ENCODE results near the gene CYFIP1.

CYFIP1 gene

DNA sequence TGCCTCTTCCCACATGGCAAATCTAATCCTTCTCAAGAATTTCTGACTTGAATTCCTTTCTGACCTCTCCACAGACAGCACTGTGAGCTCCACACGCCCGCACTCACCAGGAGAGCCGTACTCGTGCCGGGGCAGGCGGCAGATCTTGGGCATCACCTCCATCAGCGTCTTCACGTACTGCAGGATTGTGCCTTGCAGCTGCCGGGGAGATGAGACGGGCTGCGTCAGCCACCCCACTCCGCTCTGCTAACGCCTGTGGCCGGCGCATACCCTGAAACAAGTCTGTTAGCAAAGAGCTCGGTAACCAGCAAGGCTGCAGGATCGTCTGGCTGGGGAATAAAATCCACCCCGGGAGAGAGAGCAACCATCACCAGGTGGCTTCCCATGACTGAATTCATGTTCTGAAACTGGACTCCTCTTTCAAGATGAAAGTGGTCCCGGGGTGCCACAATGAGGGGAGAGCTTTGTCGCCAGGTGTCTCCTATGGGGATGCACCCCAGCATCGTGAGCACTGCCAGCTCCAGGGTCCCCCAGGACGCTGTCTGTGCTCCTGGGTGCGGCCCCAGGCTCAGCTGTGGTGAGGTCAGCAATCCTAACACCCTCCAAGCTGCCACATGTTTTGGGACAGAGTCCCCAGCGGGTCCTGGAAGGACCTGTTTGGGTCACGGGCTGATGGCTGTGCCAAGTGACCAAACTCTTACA lies 98.3 kb downstream of the CYFIP1 start:
- no peak overlapping the region for H3K9ac ChIP-seq (ENCODE audit: low read depth in 1 of 2, low read length in 2 of 2)
- H3K27me3 ChIP-seq (ENCODE audit: control insufficient read depth in 1 of 2, insufficient read depth in 2 of 2, low read length in 2 of 2) = no peaks in the 10 kb centered on the region
- no peak overlapping the region for H3K4me3 ChIP-seq (ENCODE audit: low read depth in 1 of 2, low read length in 2 of 2)
- H3K9me3 ChIP-seq (ENCODE audit: control insufficient read depth in 1 of 2, low read length in 2 of 2) = no peaks in the 10 kb centered on the region
- H3K4me1 ChIP-seq (ENCODE audit: control insufficient read depth in 1 of 2, insufficient read depth in 2 of 2, low read length in 2 of 2) = peaks cover 0 to 5% of the 10 kb centered on the region in 2 donors
- peaks cover 31 to 53% of the 10 kb centered on the region in 2 donors for H3K36me3 ChIP-seq (ENCODE audit: control insufficient read depth in 1 of 2, insufficient read depth in 2 of 2, low read length in 2 of 2)
- H3K27ac ChIP-seq (ENCODE audit: low read depth, low read length) = no peak overlapping the region

GRCh38 chr15:22880981-22881738 lies 99.0 kb downstream of the CYFIP1 start:
- H3K27ac ChIP-seq (ENCODE audit: low read depth, low read length) = no peak overlapping the region
- H3K27me3 ChIP-seq (ENCODE audit: control insufficient read depth in 1 of 2, insufficient read depth in 2 of 2, low read length in 2 of 2) = no peaks in the 10 kb centered on the region
- no peak overlapping the region for H3K4me3 ChIP-seq (ENCODE audit: low read depth in 1 of 2, low read length in 2 of 2)
- peaks cover 0 to 5% of the 10 kb centered on the region in 2 donors for H3K4me1 ChIP-seq (ENCODE audit: control insufficient read depth in 1 of 2, insufficient read depth in 2 of 2, low read length in 2 of 2)
- peaks cover 34 to 59% of the 10 kb centered on the region in 2 donors for H3K36me3 ChIP-seq (ENCODE audit: control insufficient read depth in 1 of 2, insufficient read depth in 2 of 2, low read length in 2 of 2)
- no peak overlapping the region for H3K9ac ChIP-seq (ENCODE audit: low read depth in 1 of 2, low read length in 2 of 2)
- H3K9me3 ChIP-seq (ENCODE audit: control insufficient read depth in 1 of 2, low read length in 2 of 2) = no peaks in the 10 kb centered on the region

GRCh38 chr15:22880068-22880980 lies 99.8 kb downstream of the CYFIP1 start:
- peaks cover 34 to 66% of the 10 kb centered on the region in 2 donors for H3K36me3 ChIP-seq (ENCODE audit: control insufficient read depth in 1 of 2, insufficient read depth in 2 of 2, low read length in 2 of 2)
- no peaks in the 10 kb centered on the region for H3K9me3 ChIP-seq (ENCODE audit: control insufficient read depth in 1 of 2, low read length in 2 of 2)
- H3K9ac ChIP-seq (ENCODE audit: low read depth in 1 of 2, low read length in 2 of 2) = no peak overlapping the region
- no peak overlapping the region for H3K27ac ChIP-seq (ENCODE audit: low read depth, low read length)
- H3K27me3 ChIP-seq (ENCODE audit: control insufficient read depth in 1 of 2, insufficient read depth in 2 of 2, low read length in 2 of 2) = no peaks in the 10 kb centered on the region
- H3K4me1 ChIP-seq (ENCODE audit: control insufficient read depth in 1 of 2, insufficient read depth in 2 of 2, low read length in 2 of 2) = peaks cover 0 to 5% of the 10 kb centered on the region in 2 donors
- no peak overlapping the region for H3K4me3 ChIP-seq (ENCODE audit: low read depth in 1 of 2, low read length in 2 of 2)

GRCh38 chr15:22878103-22878502 lies 102.1 kb downstream of the CYFIP1 start:
- no peaks in the 10 kb centered on the region for H3K4me1 ChIP-seq (ENCODE audit: control insufficient read depth in 1 of 2, insufficient read depth in 2 of 2, low read length in 2 of 2)
- H3K4me3 ChIP-seq (ENCODE audit: low read depth in 1 of 2, low read length in 2 of 2) = no peak overlapping the region
- H3K9me3 ChIP-seq (ENCODE audit: control insufficient read depth in 1 of 2, low read length in 2 of 2) = no peaks in the 10 kb centered on the region
- no peaks in the 10 kb centered on the region for H3K27me3 ChIP-seq (ENCODE audit: control insufficient read depth in 1 of 2, insufficient read depth in 2 of 2, low read length in 2 of 2)
- no peak overlapping the region for H3K27ac ChIP-seq (ENCODE audit: low read depth, low read length)
- H3K9ac ChIP-seq (ENCODE audit: low read depth in 1 of 2, low read length in 2 of 2) = no peak overlapping the region
- H3K36me3 ChIP-seq (ENCODE audit: control insufficient read depth in 1 of 2, insufficient read depth in 2 of 2, low read length in 2 of 2) = peaks cover 44 to 85% of the 10 kb centered on the region in 2 donors

DNA sequence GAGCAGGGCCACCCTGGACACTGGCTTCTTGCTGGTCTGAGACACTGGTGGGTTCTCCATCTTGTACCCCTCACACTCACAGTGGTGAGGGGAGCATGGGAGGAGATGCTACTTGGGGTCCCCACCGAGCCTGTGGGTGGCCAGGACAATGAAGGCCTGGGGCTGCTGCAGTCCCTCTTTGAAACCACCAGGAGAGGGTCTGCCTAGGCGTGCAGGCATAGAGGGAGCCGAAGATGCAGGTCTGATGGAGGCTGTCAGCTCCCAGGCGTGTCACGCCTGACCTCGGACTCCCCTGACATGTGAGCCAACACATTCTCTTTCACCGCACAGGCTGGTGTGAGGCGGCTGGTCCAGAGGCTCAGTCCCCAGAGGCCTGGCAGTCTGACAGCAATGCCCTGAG lies 102.6 kb downstream of the CYFIP1 start:
- H3K36me3 ChIP-seq (ENCODE audit: control insufficient read depth in 1 of 2, insufficient read depth in 2 of 2, low read length in 2 of 2) = peaks cover 43 to 85% of the 10 kb centered on the region in 2 donors
- H3K9me3 ChIP-seq (ENCODE audit: control insufficient read depth in 1 of 2, low read length in 2 of 2) = peaks cover 0 to 4% of the 10 kb centered on the region in 2 donors
- H3K27me3 ChIP-seq (ENCODE audit: control insufficient read depth in 1 of 2, insufficient read depth in 2 of 2, low read length in 2 of 2) = no peaks in the 10 kb centered on the region
- no peak overlapping the region for H3K4me3 ChIP-seq (ENCODE audit: low read depth in 1 of 2, low read length in 2 of 2)
- H3K27ac ChIP-seq (ENCODE audit: low read depth, low read length) = no peak overlapping the region
- H3K4me1 ChIP-seq (ENCODE audit: control insufficient read depth in 1 of 2, insufficient read depth in 2 of 2, low read length in 2 of 2) = no peaks in the 10 kb centered on the region
- H3K9ac ChIP-seq (ENCODE audit: low read depth in 1 of 2, low read length in 2 of 2) = no peak overlapping the region

GRCh38 chr15:22877117-22877516 lies 103.1 kb downstream of the CYFIP1 start:
- Histone ChIP-seq H3K27me3 (ENCODE audit: control insufficient read depth in 1 of 2, insufficient read depth in 2 of 2, low read length in 2 of 2) (no peaks in the 10 kb centered on the region), H3K4me3 (ENCODE audit: low read depth in 1 of 2, low read length in 2 of 2) (no peak overlapping the region), H3K36me3 (ENCODE audit: control insufficient read depth in 1 of 2, insufficient read depth in 2 of 2, low read length in 2 of 2) (peaks cover 43 to 85% of the 10 kb centered on the region in 2 donors), H3K9ac (ENCODE audit: low read depth in 1 of 2, low read length in 2 of 2) (no peak overlapping the region), H3K4me1 (ENCODE audit: control insufficient read depth in 1 of 2, insufficient read depth in 2 of 2, low read length in 2 of 2) (no peaks in the 10 kb centered on the region), H3K9me3 (ENCODE audit: control insufficient read depth in 1 of 2, low read length in 2 of 2) (peaks cover 0 to 5% of the 10 kb centered on the region in 2 donors), H3K27ac (ENCODE audit: low read depth, low read length) (no peak overlapping the region)

GRCh38 chr15:22874966-22875365 lies 105.2 kb downstream of the CYFIP1 start:
- Histone ChIP-seq H3K27ac (ENCODE audit: low read depth, low read length) (no peak overlapping the region), H3K36me3 (ENCODE audit: control insufficient read depth in 1 of 2, insufficient read depth in 2 of 2, low read length in 2 of 2) (peaks cover 38 to 82% of the 10 kb centered on the region in 2 donors), H3K4me3 (ENCODE audit: low read depth in 1 of 2, low read length in 2 of 2) (no peak overlapping the region), H3K4me1 (ENCODE audit: control insufficient read depth in 1 of 2, insufficient read depth in 2 of 2, low read length in 2 of 2) (no peaks in the 10 kb centered on the region), H3K9ac (ENCODE audit: low read depth in 1 of 2, low read length in 2 of 2) (no peak overlapping the region), H3K27me3 (ENCODE audit: control insufficient read depth in 1 of 2, insufficient read depth in 2 of 2, low read length in 2 of 2) (no peaks in the 10 kb centered on the region), H3K9me3 (ENCODE audit: control insufficient read depth in 1 of 2, low read length in 2 of 2) (peaks cover 0 to 5% of the 10 kb centered on the region in 2 donors)

DNA sequence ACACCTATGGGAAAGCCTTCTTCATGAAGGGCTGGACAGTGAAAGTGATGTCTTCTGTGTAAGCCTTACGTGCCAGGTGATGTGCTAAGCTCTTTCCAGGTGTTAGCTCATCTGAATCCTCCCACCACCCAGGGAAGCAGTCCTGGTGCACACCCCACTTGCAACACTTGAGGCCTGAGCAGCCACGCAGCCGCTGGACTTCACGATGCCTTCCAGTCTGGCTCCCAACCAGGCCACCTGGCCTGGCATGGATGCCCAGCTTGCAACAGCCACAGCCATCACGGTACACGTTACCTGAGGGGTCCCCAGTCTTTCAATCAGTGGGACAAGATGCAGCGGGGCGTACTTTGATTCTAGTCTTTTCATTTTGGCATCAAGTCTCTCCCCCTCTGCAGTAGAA lies 105.9 kb downstream of the CYFIP1 start:
- no peak overlapping the region for H3K9ac ChIP-seq (ENCODE audit: low read depth in 1 of 2, low read length in 2 of 2)
- H3K27me3 ChIP-seq (ENCODE audit: control insufficient read depth in 1 of 2, insufficient read depth in 2 of 2, low read length in 2 of 2) = no peaks in the 10 kb centered on the region
- no peak overlapping the region for H3K4me3 ChIP-seq (ENCODE audit: low read depth in 1 of 2, low read length in 2 of 2)
- peaks cover 0 to 5% of the 10 kb centered on the region in 2 donors for H3K9me3 ChIP-seq (ENCODE audit: control insufficient read depth in 1 of 2, low read length in 2 of 2)
- H3K36me3 ChIP-seq (ENCODE audit: control insufficient read depth in 1 of 2, insufficient read depth in 2 of 2, low read length in 2 of 2) = peaks cover 42 to 84% of the 10 kb centered on the region in 2 donors
- H3K27ac ChIP-seq (ENCODE audit: low read depth, low read length) = no peak overlapping the region
- no peaks in the 10 kb centered on the region for H3K4me1 ChIP-seq (ENCODE audit: control insufficient read depth in 1 of 2, insufficient read depth in 2 of 2, low read length in 2 of 2)

GRCh38 chr15:22873841-22874240 lies 106.3 kb downstream of the CYFIP1 start:
- H3K27me3 ChIP-seq (ENCODE audit: control insufficient read depth in 1 of 2, insufficient read depth in 2 of 2, low read length in 2 of 2) = no peaks in the 10 kb centered on the region
- no peaks in the 10 kb centered on the region for H3K4me1 ChIP-seq (ENCODE audit: control insufficient read depth in 1 of 2, insufficient read depth in 2 of 2, low read length in 2 of 2)
- no peak overlapping the region for H3K27ac ChIP-seq (ENCODE audit: low read depth, low read length)
- H3K4me3 ChIP-seq (ENCODE audit: low read depth in 1 of 2, low read length in 2 of 2) = no peak overlapping the region
- peaks cover 44 to 85% of the 10 kb centered on the region in 2 donors for H3K36me3 ChIP-seq (ENCODE audit: control insufficient read depth in 1 of 2, insufficient read depth in 2 of 2, low read length in 2 of 2)
- H3K9ac ChIP-seq (ENCODE audit: low read depth in 1 of 2, low read length in 2 of 2) = no peak overlapping the region
- peaks cover 0 to 5% of the 10 kb centered on the region in 2 donors for H3K9me3 ChIP-seq (ENCODE audit: control insufficient read depth in 1 of 2, low read length in 2 of 2)

Data from duodenal mucosa (tissue), 2 donors.